Medulla oblongata (tissue), 1 donor: ENCODE data around the gene AFF3.
"Not testable (repeated sequence)": the region's sequence is repeated elsewhere in the genome, so short reads cannot be mapped to it uniquely, and the experiment has no call there.

Experiments used
- DNase-seq: peaks from one replicate; pipeline ENCODE4 v3.0.0-alpha.2; 2015; ENCODE audit errors: extremely low spot score

The AFF3 gene

GRCh38 chr2:99555404-99555803 lies 587.0 kb downstream of the AFF3 start:
- DNase-seq, result peak; percentile 7

DNA sequence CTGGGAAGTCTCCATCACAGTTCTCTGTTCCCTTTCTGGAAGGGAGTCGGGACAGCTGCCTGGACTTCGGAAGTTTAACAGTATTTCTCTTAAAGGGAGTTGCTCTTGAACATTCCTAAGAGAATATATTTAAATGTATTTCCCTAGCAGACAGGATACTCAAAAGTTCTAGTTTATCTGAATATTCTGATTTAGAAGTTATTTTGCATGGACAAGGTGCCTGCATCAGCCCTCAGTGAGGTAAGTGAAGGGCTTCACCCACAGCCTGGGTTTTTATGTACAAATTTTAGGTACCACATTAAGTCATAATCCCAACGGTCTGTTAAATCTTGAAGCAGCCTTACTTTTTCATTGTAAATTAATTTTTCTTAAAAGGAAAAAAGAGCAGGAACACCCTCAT lies 587.5 kb downstream of the AFF3 start:
- no peak for DNase-seq

- no peak for DNase-seq
Measured at GRCh38 chr2:99554238-99554637, 588.2 kb downstream of the AFF3 start.

DNA sequence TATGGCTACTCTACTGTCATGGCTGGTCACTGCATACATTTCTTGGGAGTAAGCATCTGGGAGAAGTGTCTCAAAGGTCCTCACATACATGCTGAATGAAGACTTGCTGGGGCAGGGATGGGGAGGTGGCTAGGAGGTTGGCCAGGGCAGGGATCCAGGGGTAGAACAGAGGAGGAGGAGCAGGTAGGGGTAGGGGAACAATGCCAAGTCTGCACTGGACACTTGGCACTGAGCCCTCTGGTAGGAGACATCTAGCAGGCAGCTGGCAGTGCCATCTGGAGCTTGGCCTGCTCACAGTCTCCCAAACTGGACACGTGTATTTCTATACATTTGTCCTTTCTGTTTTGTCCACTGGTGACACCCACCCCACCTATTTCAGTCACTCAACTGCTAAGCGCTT lies 589.9 kb downstream of the AFF3 start:
- DNase-seq, result no peak

GRCh38 chr2:99550368-99550767 lies 592.0 kb downstream of the AFF3 start:
- no peak for DNase-seq

DNA sequence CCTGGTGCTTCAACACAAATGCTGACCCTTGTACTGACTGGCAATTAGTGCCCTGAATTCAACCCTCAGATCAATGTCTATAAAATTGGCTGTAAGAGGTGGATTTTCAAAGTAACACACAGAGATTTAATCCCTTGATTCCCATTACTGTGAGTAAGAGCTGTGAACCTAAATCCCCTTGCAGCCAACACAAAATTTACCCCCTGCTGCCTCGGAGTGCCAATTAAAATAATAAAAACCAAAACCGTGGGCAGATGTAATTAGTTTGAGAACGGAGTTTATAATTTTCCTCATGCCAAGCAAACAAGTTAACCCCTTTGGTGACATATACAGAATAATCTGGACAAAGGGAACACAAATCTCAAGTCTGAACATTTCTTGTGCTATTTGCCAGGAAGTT lies 596.8 kb downstream of the AFF3 start:
- DNase-seq, result no peak

- no peak for DNase-seq
Measured at GRCh38 chr2:99545066-99545465, 597.3 kb downstream of the AFF3 start.

- DNase-seq, result no peak
Measured at GRCh38 chr2:99544608-99545007, 597.8 kb downstream of the AFF3 start.

DNA sequence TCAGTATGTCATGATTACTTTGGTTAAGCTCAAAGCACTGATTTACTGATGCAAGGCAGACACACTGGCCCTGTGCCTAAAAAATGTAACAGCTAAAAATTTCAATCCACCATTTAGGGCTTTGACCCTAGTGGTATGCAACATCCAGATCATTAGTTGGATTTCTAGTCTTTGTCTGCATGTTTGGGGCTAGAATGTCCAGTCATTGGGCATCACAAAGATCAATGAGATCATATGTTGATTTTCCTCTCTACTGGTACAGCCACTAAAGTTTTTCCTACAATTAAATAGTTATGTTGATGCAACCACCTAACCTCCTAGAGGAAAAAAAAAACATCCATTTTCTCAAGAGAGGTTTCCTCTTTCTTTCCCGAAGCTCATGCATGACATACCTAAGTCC lies 599.1 kb downstream of the AFF3 start:
- DNase-seq, result no peak

GRCh38 chr2:99537910-99538485 lies 604.4 kb downstream of the AFF3 start:
- DNase-seq, result no peak

DNA sequence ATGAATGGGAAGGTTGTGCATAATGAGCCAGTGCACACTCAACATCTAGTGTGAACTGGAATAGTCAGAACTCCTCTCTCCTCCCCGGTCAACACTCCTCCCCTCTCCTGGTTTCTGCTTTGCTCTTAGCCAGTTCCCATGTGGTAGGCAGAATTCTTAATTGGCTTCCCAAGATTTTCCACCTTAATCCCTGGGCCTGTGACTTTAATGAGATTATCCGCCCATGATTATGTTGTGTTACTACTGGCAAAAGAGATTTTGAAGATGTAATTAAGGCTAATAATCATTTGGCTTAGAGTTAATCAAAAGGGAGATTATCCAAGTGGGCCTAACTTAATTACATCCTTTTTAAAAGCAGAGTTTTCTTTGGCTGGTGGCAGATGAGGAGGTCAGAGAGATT lies 618.3 kb downstream of the AFF3 start:
- DNase-seq, result no peak

DNA sequence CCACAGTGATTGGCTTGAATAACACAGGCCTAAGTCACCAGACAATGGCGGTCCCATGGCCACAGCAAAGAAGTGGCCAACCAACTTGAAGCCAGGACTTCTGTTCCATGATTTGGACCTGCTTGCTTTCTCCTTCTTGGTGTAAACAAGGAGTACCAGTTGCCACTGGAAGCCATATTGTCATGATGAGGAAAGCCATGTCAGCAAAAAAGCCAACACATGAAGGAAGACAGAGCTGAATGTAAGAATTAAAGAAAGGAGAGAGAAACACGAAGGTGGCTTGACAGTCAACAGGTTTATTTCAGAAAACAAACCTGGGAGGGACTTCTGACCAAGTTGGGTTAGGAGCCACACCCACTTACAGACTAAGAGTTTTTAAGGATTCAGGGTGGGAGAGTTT lies 620.2 kb downstream of the AFF3 start:
- DNase-seq, result no peak

DNA sequence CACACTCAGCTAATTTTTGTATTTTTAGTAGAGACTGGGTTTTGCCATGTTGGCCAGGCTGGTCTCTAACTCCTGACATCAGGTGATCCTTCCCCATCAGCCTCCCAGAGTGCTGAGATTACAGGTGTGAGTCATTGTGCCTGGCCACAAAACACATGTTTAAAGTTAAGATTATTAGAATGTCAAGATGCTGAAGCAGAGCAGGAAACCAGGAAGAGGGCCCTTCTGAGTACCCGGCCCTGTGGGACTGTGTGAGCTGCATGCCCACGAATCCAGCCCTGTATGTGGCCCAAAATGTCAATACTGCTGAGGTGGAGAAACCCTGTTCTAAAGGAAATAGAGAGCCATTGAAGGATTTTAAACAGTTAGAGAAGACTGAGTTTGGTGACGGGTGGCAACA lies 621.6 kb downstream of the AFF3 start:
- DNase-seq, result no peak

DNA sequence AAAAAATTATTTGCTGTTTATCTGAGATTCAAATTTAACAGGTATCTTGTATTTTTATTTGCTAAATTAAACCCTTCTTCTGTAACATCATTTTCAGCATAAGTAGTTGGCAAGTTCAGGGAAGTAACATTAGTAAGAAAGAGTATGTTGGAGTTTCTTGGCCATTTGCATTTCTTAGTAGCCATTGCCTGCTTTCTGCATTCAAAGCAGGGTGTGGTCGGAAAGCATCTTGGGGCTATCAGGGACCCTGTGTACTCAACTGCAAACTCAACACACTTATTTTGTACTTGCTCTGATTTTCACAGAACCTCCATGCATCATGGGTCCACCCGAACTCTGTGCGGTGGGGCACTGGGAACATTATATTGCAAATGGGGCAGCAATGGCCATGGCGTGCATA lies 622.2 kb downstream of the AFF3 start:
- no peak for DNase-seq

- DNase-seq, result no peak
Measured at GRCh38 chr2:99514357-99514756, 628.0 kb downstream of the AFF3 start.

GRCh38 chr2:99512181-99512591 lies 630.2 kb downstream of the AFF3 start:
- DNase-seq, result no peak

DNA sequence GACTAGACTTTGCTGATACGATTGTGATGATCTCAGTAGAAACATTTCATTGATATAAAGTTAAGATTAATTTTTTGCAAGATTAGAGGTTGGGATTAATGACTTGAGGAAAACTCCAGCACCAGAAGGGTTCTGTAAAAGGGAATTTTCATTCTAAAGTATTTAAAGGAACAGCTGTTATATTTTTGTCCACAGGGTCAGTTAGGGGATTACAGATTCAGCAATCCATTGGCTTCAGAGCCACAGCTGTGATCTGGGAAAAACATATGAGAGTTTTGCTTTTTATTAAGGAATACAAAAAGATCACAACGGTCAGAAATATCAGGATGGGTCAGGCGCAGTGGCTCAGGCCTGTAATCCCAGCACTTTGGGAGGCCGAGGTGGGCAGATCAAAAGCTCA lies 633.0 kb downstream of the AFF3 start:
- no peak for DNase-seq

DNA sequence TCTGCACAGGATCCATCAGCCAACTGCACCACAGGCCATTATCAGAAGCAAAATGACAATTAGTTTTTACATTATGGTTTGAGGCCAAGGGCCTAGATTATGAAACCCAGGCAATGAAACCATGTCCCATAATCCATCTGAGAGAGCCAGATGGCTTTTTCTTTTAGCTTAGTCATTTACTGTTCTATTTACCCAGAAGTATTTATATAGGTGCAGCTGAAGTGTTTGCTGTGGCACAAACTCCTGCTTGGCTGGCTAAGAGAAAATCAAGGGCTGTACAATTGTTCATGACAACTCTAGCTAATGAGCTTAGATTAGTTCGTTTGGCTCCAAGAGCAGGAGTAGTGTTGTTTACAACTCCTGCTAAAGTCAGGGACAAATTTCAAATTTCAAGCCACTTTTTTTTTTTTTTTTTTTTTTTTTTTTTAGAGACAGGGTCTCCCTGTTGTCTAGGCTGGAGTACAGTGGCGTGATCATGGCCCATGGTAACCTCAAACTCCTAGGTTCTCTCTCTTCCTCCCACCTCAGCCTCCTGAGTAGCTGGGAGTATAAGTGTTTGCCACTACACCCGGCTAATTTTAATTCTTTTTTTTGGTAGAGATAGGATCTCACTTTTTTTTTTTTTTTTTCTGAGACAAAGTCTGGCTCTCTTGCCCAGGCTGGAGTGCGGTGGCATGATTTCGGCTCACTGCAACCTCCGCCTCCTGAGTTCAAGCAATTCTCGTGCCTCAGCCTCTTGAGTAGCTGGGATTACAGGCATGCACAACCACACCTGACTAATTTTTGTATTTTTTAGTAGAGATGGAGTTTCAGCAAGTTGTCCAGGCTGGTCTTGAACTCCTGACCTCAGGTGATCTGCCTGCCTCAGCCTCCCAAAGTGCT lies 634.2 kb downstream of the AFF3 start:
- DNase-seq, result no peak

DNA sequence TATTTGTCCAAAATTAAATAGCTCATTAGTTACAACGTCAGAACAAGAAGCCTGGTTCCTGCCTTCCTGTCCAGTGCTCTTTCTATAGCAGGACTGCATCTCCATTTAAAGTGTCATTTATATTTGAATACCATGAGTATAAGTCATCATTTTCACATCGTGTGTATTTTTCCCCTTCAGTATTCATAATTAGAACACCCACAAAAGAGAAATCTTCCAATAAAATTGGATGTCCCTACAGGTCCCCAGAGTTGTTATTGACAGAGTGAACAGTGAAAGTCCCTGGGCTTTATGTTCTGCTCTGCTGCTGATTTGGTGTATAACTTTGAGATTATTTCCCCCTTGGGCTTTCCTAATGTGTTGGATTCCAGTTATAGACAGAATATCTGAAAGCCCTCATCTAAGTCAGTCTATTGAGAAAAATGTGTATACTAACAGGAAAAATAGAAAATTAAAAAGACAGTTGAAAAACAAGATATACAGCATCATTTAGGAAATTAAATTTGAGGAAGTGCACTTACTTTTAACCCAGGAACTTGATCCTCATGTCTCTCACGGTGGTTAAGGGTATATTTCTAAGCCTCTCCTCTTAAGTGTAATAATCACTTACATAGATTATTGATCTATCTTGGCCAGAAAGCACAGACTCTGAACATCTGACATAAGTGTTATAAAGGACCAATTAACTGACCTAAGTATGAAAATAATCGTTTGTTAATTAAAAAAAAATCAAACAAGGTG lies 637.4 kb downstream of the AFF3 start:
- DNase-seq, result no peak

- not testable (repeated sequence) for DNase-seq
Measured at GRCh38 chr2:99503662-99504416, 638.6 kb downstream of the AFF3 start.

GRCh38 chr2:99496021-99496420 lies 646.4 kb downstream of the AFF3 start:
- DNase-seq, result no peak
